ENCODE results near the gene PDE11A.

The PDE11A gene

GRCh38 chr2:177921726-177922125, 150.9 kb downstream of the PDE11A start:
- DNase-seq, result no peak

GRCh38 chr2:177917169-177917568, 155.4 kb downstream of the PDE11A start:
- DNase-seq, result no peak

- no peak for DNase-seq
Measured at GRCh38 chr2:177916342-177916741, 156.2 kb downstream of the PDE11A start.

GRCh38 chr2:177914247-177914646, 158.3 kb downstream of the PDE11A start:
- no peak for DNase-seq

- DNase-seq, result no peak
Measured at GRCh38 chr2:177909962-177910361, 162.6 kb downstream of the PDE11A start.

GRCh38 chr2:177908824-177909223, 163.8 kb downstream of the PDE11A start:
- no peak for DNase-seq

- DNase-seq, result no peak
Measured at GRCh38 chr2:177908182-177908581, 164.4 kb downstream of the PDE11A start.

- DNase-seq, result peak; percentile 83
Measured at GRCh38 chr2:177906041-177906718, 166.4 kb downstream of the PDE11A start.

- no peak for DNase-seq
Measured at GRCh38 chr2:177905640-177906039, 166.9 kb downstream of the PDE11A start.

GRCh38 chr2:177902395-177903163, 170.0 kb downstream of the PDE11A start:
- DNase-seq, result no peak

- DNase-seq, result no peak
Measured at GRCh38 chr2:177900082-177900481, 172.5 kb downstream of the PDE11A start.

GRCh38 chr2:177897278-177897677, 175.3 kb downstream of the PDE11A start:
- no peak for DNase-seq

- DNase-seq, result no peak
Measured at GRCh38 chr2:177896587-177896986, 176.0 kb downstream of the PDE11A start.

GRCh38 chr2:177894546-177894945, 178.0 kb downstream of the PDE11A start:
- no peak for DNase-seq

GRCh38 chr2:177893880-177894279, 178.7 kb downstream of the PDE11A start:
- no peak for DNase-seq

- DNase-seq, result no peak
Measured at GRCh38 chr2:177891533-177891932, 181.0 kb downstream of the PDE11A start.

GRCh38 chr2:177889818-177890460, 182.6 kb downstream of the PDE11A start:
- DNase-seq, result no peak

- DNase-seq, result no peak
Measured at GRCh38 chr2:177888581-177888980, 184.0 kb downstream of the PDE11A start.

GRCh38 chr2:177887722-177888121, 184.9 kb downstream of the PDE11A start:
- DNase-seq, result no peak

GRCh38 chr2:177886824-177887223, 185.8 kb downstream of the PDE11A start:
- DNase-seq, result no peak

- DNase-seq, result no peak
Measured at GRCh38 chr2:177885828-177886466, 186.6 kb downstream of the PDE11A start.

- no peak for DNase-seq
Measured at GRCh38 chr2:177883177-177883576, 189.4 kb downstream of the PDE11A start.

GRCh38 chr2:177882501-177882900, 190.1 kb downstream of the PDE11A start:
- DNase-seq, result no peak

Data from activated CD4-positive, alpha-beta T cell treated with anti-CD3 and anti-CD28 coated beads for 48 hours (primary cell).